PC-9 (cell line): Measurements from ENCODE around the gene TMEM238L.

ENCODE experiments used
- CTCF ChIP-seq: fragments of 200-600 bp; sonication (generic); conservative IDR thresholded peaks from 2 replicates; pipeline ENCODE4 v1.6.1; 2017; ENCODE audit warnings: mixed run types, antibody characterized with exemption, mild to moderate bottlenecking, moderate library complexity
- EZH2 ChIP-seq: fragments of 200-600 bp; sonication (generic); IDR thresholded peaks from 2 replicates; pipeline ENCODE4 v1.8.0; 2017; ENCODE audit warnings: antibody characterized with exemption, low read depth

GRCh38 chr17:10793256-10793655 is 10.6 kb downstream of the TMEM238L start:
- TF ChIP-seq CTCF (no peak), EZH2 (no peak)
